NCI-H2227 (cell line): ENCODE measurements around the gene MCC.
"Not testable (repeated sequence)": the region's sequence is repeated elsewhere in the genome, so short reads cannot be mapped to it uniquely, and the experiment has no call there.

Experiments used
- DNase-seq: peaks from one replicate; lab custom pipeline; 2025; ENCODE audit not compliant: unreplicated experiment; lab: John Stamatoyannopoulos, UW

Gene MCC

GRCh38 chr5:113090336-113091106 lies 397.7 kb downstream of the MCC start:
- peak; percentile 6 for DNase-seq

- DNase-seq: no peak
Observed at GRCh38 chr5:113089653-113090335, 398.5 kb downstream of the MCC start.

GRCh38 chr5:113087976-113088514 lies 400.2 kb downstream of the MCC start:
- DNase-seq: no peak

GRCh38 chr5:113085880-113086409 lies 402.3 kb downstream of the MCC start:
- DNase-seq: peak; percentile 11

- no peak for DNase-seq
Observed at GRCh38 chr5:113085084-113085414, 403.2 kb downstream of the MCC start.

- DNase-seq: peak; percentile 73
Observed at GRCh38 chr5:113084402-113085083, 403.7 kb downstream of the MCC start.

GRCh38 chr5:113083481-113083880 lies 404.8 kb downstream of the MCC start:
- DNase-seq: no peak

GRCh38 chr5:113082547-113082905 lies 405.7 kb downstream of the MCC start:
- DNase-seq: no peak

GRCh38 chr5:113081881-113082546 lies 406.2 kb downstream of the MCC start:
- DNase-seq: no peak

GRCh38 chr5:113081091-113081839 lies 407.0 kb downstream of the MCC start:
- DNase-seq: no peak

- DNase-seq: not testable (repeated sequence)
Observed at GRCh38 chr5:113076649-113077048, 411.6 kb downstream of the MCC start.

- DNase-seq: no peak
Observed at GRCh38 chr5:113075019-113075418, 413.2 kb downstream of the MCC start.

- DNase-seq: not testable (repeated sequence)
Observed at GRCh38 chr5:113073629-113074034, 414.6 kb downstream of the MCC start.

- no peak for DNase-seq
Observed at GRCh38 chr5:113071401-113071800, 416.9 kb downstream of the MCC start.

- DNase-seq: no peak
Observed at GRCh38 chr5:113070901-113071300, 417.4 kb downstream of the MCC start.

GRCh38 chr5:113068559-113068958 lies 419.7 kb downstream of the MCC start:
- DNase-seq: no peak

GRCh38 chr5:113067635-113068344 lies 420.5 kb downstream of the MCC start:
- no peak for DNase-seq

- no peak for DNase-seq
Observed at GRCh38 chr5:113065626-113066025, 422.6 kb downstream of the MCC start.

- DNase-seq: no peak
Observed at GRCh38 chr5:113064806-113065205, 423.4 kb downstream of the MCC start.

- no peak for DNase-seq
Observed at GRCh38 chr5:113063927-113064326, 424.3 kb downstream of the MCC start.
